ENCODE results near the gene MLF2. TPM values are rescaled to one million over a fixed set of nuclear protein-coding genes. Genes with fewer than 3 reads are reported as not detected.

Gene MLF2
- polyA plus RNA-seq, 2 of the 4 experiments (the other 2 are of a cell fraction), result 295 to 302 TPM

GRCh38 chr12:6769666-6770065, 16.7 kb upstream of the MLF2 start:
- POLR2A ChIA-PET, result interaction anchor here (2.0 to 5.1 kb wide), 2 partner anchors 16 to 17 kb away, joined by 11 to 118 read pairs; partner anchors contain the start of gene MLF2
- H3K27ac ChIP-seq, result peak overlapping the region in 1 of 2 experiments; percentile 99; a peak in 2 of 6 replicates
- no peak for ATAC-seq
- 64% methylated on average over 4 of the region's 4 CpGs for WGBS (ENCODE audit: missing lambda C conversion rate)
- no peaks in the 10 kb centered on the region for H3K9me3 ChIP-seq
- DNase-seq (ENCODE audit: low read depth in 1 of 2, low spot score in 1 of 2), result no peak
- no peak for FAIRE-seq
- peak overlapping the region; percentile 86 for H3K4me2 ChIP-seq
- CTCF ChIA-PET, result interaction anchor here (0.7 to 26.0 kb wide), 6 partner anchors 12 to 407 kb away, joined by 3 to 670 read pairs (median 47); partner anchors contain the start of genes CD4 and MLF2
- no peak overlapping the region for H3K4me3 ChIP-seq
- TF ChIP-seq ZSCAN20 (CRISPR knock-in tag; IDR thresholded peaks at IDR 0.05) (no peak), NPAS2 (CRISPR knock-in tag; IDR thresholded peaks at IDR 0.05; ENCODE audit: borderline replicate concordance) (no peak), SMC3 (IDR thresholded peaks at IDR 0.05) (no peak), BCL3 (IDR thresholded peaks at IDR 0.05) (no peak), RCOR1 (IDR thresholded peaks at IDR 0.05; ENCODE audit: low read depth, low read length) (no peak), EHF (CRISPR knock-in tag; IDR thresholded peaks at IDR 0.05) (no peak), RNF2 (IDR thresholded peaks at IDR 0.05; ENCODE audit: borderline replicate concordance, low read depth) (no peak), EP300 (IDR thresholded peaks at IDR 0.05) (no peak)
- peaks cover 54% of the 10 kb centered on the region for H3K4me1 ChIP-seq

DNA sequence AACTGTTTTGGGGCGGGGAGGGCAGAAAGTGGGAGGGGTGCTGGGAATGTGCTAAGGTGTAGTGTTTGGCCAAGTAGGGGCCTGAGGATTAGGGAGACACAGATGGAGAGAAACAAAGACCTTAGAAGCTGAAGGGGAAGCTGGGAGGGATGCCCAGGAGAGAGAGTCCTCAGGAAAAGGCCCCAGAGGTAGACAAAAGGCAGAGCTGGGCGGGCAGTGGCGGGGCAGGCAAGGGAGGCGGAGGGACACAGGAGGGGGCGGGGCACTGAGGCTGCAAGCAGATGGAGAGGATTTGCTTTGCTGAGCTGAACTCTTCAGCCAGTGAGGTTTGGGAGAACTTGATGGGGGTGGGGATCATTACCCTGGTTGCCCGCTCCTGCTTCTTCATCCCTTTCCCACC, 16.0 kb upstream of the MLF2 start:
- ATAC-seq, result no peak
- DNase-seq (ENCODE audit: low read depth in 1 of 2, low spot score in 1 of 2), result peak in 1 of 2 experiments; percentile 54
- CTCF ChIA-PET, result interaction anchor here (1.7 to 26.0 kb wide), 5 partner anchors 11 to 73 kb away, joined by 3 to 670 read pairs (median 50); partner anchors contain the start of genes CD4 and MLF2
- H3K4me1 ChIP-seq, result peaks cover 55% of the 10 kb centered on the region
- peak overlapping the region; percentile 94 to 99; a peak in 3 of 6 replicates for H3K27ac ChIP-seq
- no peak for FAIRE-seq
- H3K9me3 ChIP-seq, result no peaks in the 10 kb centered on the region
- TF ChIP-seq, protein P1, sequence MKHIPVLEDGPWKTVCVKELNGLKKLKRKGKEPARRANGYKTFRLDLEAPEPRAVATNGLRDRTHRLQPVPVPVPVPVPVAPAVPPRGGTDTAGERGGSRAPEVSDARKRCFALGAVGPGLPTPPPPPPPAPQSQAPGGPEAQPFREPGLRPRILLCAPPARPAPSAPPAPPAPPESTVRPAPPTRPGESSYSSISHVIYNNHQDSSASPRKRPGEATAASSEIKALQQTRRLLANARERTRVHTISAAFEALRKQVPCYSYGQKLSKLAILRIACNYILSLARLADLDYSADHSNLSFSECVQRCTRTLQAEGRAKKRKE (CRISPR knock-in tag; IDR thresholded peaks at IDR 0.05; ENCODE audit: low read depth), result no peak
- TF ChIP-seq REST (IDR thresholded peaks at IDR 0.05) (no peak), EHMT2 (IDR thresholded peaks at IDR 0.05; ENCODE audit: low read depth) (no peak), MYC (IDR thresholded peaks at IDR 0.05; ENCODE audit: borderline replicate concordance, low read length) (no peak), E2F6 (IDR thresholded peaks at IDR 0.05; ENCODE audit: borderline replicate concordance, low read depth) (no peak), TP53 (CRISPR knock-in tag; IDR thresholded peaks at IDR 0.05) (no peak), ZC3H11A (IDR thresholded peaks at IDR 0.05) (no peak), FOSB (CRISPR knock-in tag; IDR thresholded peaks at IDR 0.05) (no peak), PHF8 (IDR thresholded peaks at IDR 0.05; ENCODE audit: borderline replicate concordance, low read depth) (no peak)
- TF ChIP-seq, protein P2, sequence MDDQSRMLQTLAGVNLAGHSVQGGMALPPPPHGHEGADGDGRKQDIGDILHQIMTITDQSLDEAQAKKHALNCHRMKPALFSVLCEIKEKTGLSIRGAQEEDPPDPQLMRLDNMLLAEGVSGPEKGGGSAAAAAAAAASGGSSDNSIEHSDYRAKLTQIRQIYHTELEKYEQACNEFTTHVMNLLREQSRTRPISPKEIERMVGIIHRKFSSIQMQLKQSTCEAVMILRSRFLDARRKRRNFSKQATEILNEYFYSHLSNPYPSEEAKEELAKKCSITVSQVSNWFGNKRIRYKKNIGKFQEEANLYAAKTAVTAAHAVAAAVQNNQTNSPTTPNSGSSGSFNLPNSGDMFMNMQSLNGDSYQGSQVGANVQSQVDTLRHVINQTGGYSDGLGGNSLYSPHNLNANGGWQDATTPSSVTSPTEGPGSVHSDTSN (IDR thresholded peaks at IDR 0.05), result no peak
- TF ChIP-seq, protein P3, sequence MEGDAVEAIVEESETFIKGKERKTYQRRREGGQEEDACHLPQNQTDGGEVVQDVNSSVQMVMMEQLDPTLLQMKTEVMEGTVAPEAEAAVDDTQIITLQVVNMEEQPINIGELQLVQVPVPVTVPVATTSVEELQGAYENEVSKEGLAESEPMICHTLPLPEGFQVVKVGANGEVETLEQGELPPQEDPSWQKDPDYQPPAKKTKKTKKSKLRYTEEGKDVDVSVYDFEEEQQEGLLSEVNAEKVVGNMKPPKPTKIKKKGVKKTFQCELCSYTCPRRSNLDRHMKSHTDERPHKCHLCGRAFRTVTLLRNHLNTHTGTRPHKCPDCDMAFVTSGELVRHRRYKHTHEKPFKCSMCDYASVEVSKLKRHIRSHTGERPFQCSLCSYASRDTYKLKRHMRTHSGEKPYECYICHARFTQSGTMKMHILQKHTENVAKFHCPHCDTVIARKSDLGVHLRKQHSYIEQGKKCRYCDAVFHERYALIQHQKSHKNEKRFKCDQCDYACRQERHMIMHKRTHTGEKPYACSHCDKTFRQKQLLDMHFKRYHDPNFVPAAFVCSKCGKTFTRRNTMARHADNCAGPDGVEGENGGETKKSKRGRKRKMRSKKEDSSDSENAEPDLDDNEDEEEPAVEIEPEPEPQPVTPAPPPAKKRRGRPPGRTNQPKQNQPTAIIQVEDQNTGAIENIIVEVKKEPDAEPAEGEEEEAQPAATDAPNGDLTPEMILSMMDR (IDR thresholded peaks at IDR 0.05), result no peak
- peak overlapping the region; percentile 86 for H3K4me2 ChIP-seq
- H3K4me3 ChIP-seq, result peak overlapping the region; percentile 97; the same call in 2 of the 3 replicates
- WGBS (ENCODE audit: missing lambda C conversion rate), result 54% methylated on average over 6 of the region's 6 CpGs
- POLR2A ChIA-PET, result interaction anchor here (5.1 kb wide), 1 partner anchor 15 kb away, joined by 118 read pairs; the partner anchor contains the start of gene MLF2

Measured in A549 (cell line).